Stimulated activated CD8-positive, alpha-beta memory T cell treated with anti-CD3 and anti-CD28 coated beads, Interleukin-12 subunit alpha, Interleukin-12 subunit beta, amount 100 ng/mL, for 1 hour (primary cell): ENCODE measurements around the gene XAGE1B.
"Not testable (repeated sequence)": the region's sequence is repeated elsewhere in the genome, so short reads cannot be mapped to it uniquely, and the experiment has no call there.

ENCODE experiments used
- DNase-seq: peaks from one replicate; pipeline ENCODE4 v3.0.0-alpha.2; 2020; ENCODE audit warnings: low read depth

Gene XAGE1B

GRCh38 chrX:52516987-52517325 is at the start of gene XAGE1B:
Gene XAGE1B, minus strand, starts transcription at chrX:52517063. Its CDS starts 1,536 bp downstream, at chrX:52515527.
- DNase-seq: not testable (repeated sequence)

- DNase-seq: no peak
Measured at GRCh38 chrX:52563105-52563504, 46.2 kb upstream of the XAGE1B start.

- no peak for DNase-seq
Measured at GRCh38 chrX:52558140-52558539, 41.3 kb upstream of the XAGE1B start.

- DNase-seq: no peak
Measured at GRCh38 chrX:52556741-52557140, 39.9 kb upstream of the XAGE1B start.

- no peak for DNase-seq
Measured at GRCh38 chrX:52553995-52554642, 37.3 kb upstream of the XAGE1B start.

GRCh38 chrX:52548769-52549168 is 31.9 kb upstream of the XAGE1B start:
- DNase-seq: not testable (repeated sequence)

GRCh38 chrX:52544147-52544840 is 27.4 kb upstream of the XAGE1B start:
- DNase-seq: no peak

GRCh38 chrX:52542311-52542710 is 25.4 kb upstream of the XAGE1B start:
- DNase-seq: no peak

- not testable (repeated sequence) for DNase-seq
Measured at GRCh38 chrX:52541051-52541450, 24.2 kb upstream of the XAGE1B start.

- not testable (repeated sequence) for DNase-seq
Measured at GRCh38 chrX:52516110-52516986, 515 bp downstream of the XAGE1B start.

GRCh38 chrX:52511126-52511525 is 5.7 kb downstream of the XAGE1B start:
- not testable (repeated sequence) for DNase-seq

- no peak for DNase-seq
Measured at GRCh38 chrX:52509916-52510315, 6.9 kb downstream of the XAGE1B start.

GRCh38 chrX:52507331-52507730 is 9.5 kb downstream of the XAGE1B start:
- no peak for DNase-seq

- DNase-seq: no peak
Measured at GRCh38 chrX:52504551-52504950, 12.3 kb downstream of the XAGE1B start.

GRCh38 chrX:52501362-52501761 is 15.5 kb downstream of the XAGE1B start:
- not testable (repeated sequence) for DNase-seq

GRCh38 chrX:52496419-52496772 is 20.5 kb downstream of the XAGE1B start:
- DNase-seq: not testable (repeated sequence)

- not testable (repeated sequence) for DNase-seq
Measured at GRCh38 chrX:52495545-52496418, 21.1 kb downstream of the XAGE1B start, which contains the start of gene XAGE1A. Gene XAGE1A, plus strand, starts transcription at chrX:52495808. Its CDS starts 1,554 bp downstream, at chrX:52497362.

GRCh38 chrX:52471301-52471700 is 45.6 kb downstream of the XAGE1B start:
- DNase-seq: not testable (repeated sequence)
